Right hindlimb (tissue), 1 donor: Measurements from ENCODE around the gene MAPK8IP3.

Experiments
- DNase-seq: peaks from one replicate; pipeline ENCODE4 v3.0.0-alpha.2; 2018

MAPK8IP3 gene

DNA sequence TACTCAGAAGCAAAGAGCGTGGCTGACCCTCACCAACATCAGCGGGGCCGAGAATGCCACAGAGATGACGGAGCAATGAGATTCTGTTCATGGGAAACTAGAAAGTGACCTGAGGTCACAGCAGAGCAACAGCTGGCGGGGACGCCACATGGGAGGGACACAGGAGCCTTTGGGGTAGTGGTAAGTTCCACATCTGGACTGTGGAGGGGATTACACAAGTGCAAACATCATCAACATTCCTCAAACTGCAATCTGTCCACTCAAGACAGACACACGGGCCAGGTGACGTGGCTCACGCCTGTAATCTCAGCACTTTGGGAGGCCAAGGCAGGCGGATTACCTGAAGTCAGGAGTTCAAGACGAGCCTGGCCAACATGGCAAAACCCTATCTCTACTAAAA, 109.5 kb downstream of the MAPK8IP3 start:
- DNase-seq = no peak

DNA sequence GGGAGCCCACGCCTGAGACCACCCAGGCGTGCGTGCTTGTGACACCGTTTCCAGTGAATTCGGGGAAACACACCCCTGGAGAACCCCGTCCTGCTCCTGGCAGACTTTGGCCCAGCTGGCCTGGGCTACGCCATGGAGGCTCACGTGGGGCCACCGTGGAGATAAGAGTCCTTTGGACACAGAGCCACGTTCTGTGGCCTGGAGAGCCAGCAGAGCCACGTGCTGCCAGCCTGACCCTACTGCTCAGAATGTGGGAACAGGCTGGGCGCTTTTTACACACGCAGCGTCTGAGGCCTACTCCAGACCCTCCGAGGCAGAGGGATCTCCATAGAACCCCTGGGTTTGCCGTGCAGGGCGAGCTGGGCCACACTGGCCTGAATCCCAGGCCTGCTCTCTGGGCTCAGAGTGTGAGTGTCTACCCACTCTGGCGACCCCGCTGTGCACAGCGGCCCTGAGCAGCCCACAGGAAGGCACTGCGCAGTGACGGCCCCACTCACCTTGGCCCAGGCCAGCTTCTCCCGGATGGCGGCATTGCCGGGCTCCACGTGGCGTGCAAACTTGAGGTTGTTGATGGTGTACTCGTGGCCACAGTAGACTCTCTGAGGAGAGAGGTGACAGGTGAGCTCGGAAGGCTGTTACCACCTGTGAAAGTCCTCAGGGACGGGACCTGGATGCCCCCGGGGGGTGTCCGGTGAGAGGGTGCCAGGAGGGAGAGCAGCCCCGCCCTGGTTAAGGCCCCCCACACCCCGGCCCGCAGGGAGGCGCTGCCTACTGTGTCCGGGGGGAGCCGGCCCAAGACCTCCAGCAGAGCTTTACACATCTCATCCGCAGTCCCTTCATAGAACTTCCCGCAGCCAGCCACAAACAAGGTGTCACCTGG, 110.6 kb downstream of the MAPK8IP3 start:
- DNase-seq = no peak

- no peak for DNase-seq
These were observed 111.2 kb downstream of the MAPK8IP3 start for GRCh38 chr16:1817276-1817589.

DNA sequence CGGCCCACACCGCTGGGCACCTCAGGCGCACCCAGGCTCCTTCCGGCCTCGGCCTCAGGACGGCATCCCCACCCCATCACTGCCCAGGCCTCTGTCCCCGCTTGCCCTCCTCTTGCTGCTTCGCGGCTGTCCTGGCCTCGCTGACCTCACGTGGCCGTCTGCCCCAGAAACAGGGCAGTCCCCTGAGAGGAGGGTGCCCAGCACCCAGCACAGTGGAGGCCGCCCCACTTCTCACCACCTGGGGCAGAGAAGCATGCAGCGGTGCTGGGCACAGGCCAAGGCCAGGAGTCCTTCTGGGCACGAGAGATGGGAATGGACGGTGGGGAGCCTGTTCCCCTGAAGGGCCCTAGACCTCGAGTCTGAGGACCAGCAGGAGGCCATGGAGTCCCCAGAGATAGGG, 111.7 kb downstream of the MAPK8IP3 start:
- no peak for DNase-seq

DNA sequence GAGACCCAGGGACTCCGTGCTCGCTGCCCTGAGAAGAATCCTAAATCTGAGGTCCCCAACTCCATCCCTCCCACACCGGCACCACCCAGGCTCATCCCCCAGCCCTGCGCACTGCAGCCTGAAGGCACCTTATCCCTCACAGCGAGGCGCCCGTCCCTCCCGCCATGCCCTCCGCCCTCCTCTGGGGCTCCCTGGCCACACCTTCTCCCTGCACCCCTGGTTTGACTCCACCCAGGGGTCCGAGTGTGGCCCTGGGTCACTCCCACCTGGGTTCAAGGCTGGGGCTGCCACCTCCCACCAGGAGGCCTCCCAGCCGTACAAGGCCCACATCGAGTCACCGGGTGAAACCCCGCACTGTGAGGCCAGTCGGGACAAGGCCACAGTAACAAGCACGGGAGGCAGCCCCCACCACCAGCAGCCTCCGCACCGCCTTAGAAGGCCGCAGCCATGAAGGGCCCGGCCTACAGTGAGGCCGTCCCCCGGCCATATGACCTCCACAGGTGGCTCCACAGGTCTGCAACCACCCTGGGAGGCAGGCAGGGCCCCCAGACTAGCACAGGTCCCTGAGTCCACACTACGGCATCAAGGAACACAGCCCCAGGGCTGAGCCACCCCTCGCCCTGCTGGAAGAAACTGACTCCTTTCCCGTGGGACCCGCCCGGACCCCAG, 112.3 kb downstream of the MAPK8IP3 start:
- DNase-seq = no peak

GRCh38 chr16:1818873-1819525, 113.0 kb downstream of the MAPK8IP3 start:
- DNase-seq = no peak

DNA sequence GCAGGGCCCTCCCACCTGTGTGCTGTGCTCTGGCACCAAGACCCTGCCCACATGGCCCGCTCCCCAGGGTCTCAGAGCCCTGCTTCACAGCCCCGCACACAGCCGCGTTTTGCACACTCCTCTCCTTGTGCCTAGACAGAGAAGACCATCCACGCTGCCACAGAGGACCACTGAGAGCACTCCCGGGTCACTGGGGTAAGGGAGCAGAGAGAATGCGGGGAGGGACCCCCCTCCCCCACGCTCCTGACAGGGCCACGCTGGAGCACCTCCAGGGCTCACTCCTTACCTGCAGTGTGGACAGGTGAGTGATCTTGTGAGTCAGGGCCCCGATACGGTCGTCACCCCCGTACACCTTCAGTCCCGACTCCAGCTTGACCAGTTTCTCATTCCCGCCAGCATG, 113.6 kb downstream of the MAPK8IP3 start:
- DNase-seq = no peak
